Neural cell (in vitro differentiated cells): Measurements from ENCODE around the gene CYP4Z1. TPM values are rescaled to one million over a fixed set of nuclear protein-coding genes. Genes with fewer than 3 reads are reported as not detected.

ENCODE experiments used
- H2AFZ ChIP-seq: fragments of 200-600, 300-800 bp; sonication (generic), shearing (Covaris generic); 2 replicates; pipeline ENCODE4 v1.6.0; 2014; ENCODE audit warnings: low read depth, mild to moderate bottlenecking, antibody characterized with exemption, low read length, moderate library complexity
- H3F3A ChIP-seq: fragments of 200-600 bp; shearing (Covaris generic); 2 replicates; pipeline ENCODE4 v1.6.1; 2016; ENCODE audit warnings: mild to moderate bottlenecking, moderate library complexity, mixed read lengths, antibody characterized with exemption, low read length; ENCODE audit not compliant: insufficient read depth, poor library complexity, severe bottlenecking
- H3K27ac ChIP-seq: fragments of 200-600, 300-800 bp; sonication (generic), shearing (Covaris generic); 2 replicates; pipeline ENCODE4 v1.5.1; 2014; ENCODE audit warnings: mild to moderate bottlenecking, low read length, moderate library complexity
- H3K27me3 ChIP-seq: fragments of 300-800, 200-600 bp; sonication (generic), shearing (Covaris generic); 2 replicates; pipeline ENCODE4 v1.6.0; 2014; ENCODE audit warnings: mild to moderate bottlenecking, low read depth, low read length, moderate library complexity; ENCODE audit not compliant: insufficient read depth
- H3K36me3 ChIP-seq: fragments of 300-800, 200-600 bp; sonication (generic), shearing (Covaris generic); 2 replicates; pipeline ENCODE4 v1.5.1; 2014; ENCODE audit warnings: mild to moderate bottlenecking, antibody characterized with exemption, low read length, moderate library complexity; ENCODE audit not compliant: insufficient read depth
- H3K4me2 ChIP-seq: fragments of 300-800, 200-600 bp; sonication (generic), shearing (Covaris generic); 2 replicates; pipeline ENCODE4 v1.6.0; 2014; ENCODE audit warnings: mild to moderate bottlenecking, low read length
- H3K4me3 ChIP-seq: fragments of 300-800, 200-600 bp; sonication (generic), shearing (Covaris generic); 2 replicates; pipeline ENCODE4 v1.5.1; 2014; ENCODE audit warnings: mild to moderate bottlenecking, low read length, moderate library complexity
- H3K79me2 ChIP-seq: fragments of 200-600 bp; shearing (Covaris generic); replicated peaks from 2 replicates; pipeline ENCODE4 v1.6.0; 2014; ENCODE audit warnings: mild to moderate bottlenecking, low read length, moderate library complexity; ENCODE audit not compliant: insufficient read depth
- H3K9ac ChIP-seq: fragments of 300-800, 200-600 bp; sonication (generic), shearing (Covaris generic); 2 replicates; pipeline ENCODE4 v1.6.1; 2016; ENCODE audit warnings: mild to moderate bottlenecking, low read length, mixed read lengths
- H3K9me2 ChIP-seq: fragments of 200-600 bp; shearing (Covaris generic); 2 replicates; pipeline ENCODE4 v1.6.1; 2016; ENCODE audit warnings: mild to moderate bottlenecking, low read length, mixed read lengths; ENCODE audit not compliant: insufficient read depth
- H3K9me3 ChIP-seq: fragments of 200-600, 300-800 bp; sonication (generic), shearing (Covaris generic); 2 replicates; pipeline ENCODE4 v1.6.1; 2016; ENCODE audit warnings: mild to moderate bottlenecking, mixed run types, low read length, moderate library complexity, mixed read lengths
- H4K20me1 ChIP-seq: fragments of 200-600 bp; shearing (Covaris generic); 2 replicates; pipeline ENCODE4 v1.6.1; 2016; ENCODE audit warnings: mild to moderate bottlenecking, mixed run types; ENCODE audit not compliant: insufficient read depth
- CTCF ChIP-seq: fragments of 450-650 bp; IDR thresholded peaks from 2 replicates; pipeline ENCODE4 v1.5.1; 2014; ENCODE audit warnings: antibody characterized with exemption, mild to moderate bottlenecking, moderate library complexity; ENCODE audit not compliant: poor library complexity, severe bottlenecking
- EP300 ChIP-seq: fragments of 450-650 bp; conservative IDR thresholded peaks from 2 replicates; pipeline ENCODE4 v1.6.1; 2014; ENCODE audit warnings: antibody characterized with exemption, mild to moderate bottlenecking, moderate library complexity; ENCODE audit not compliant: poor library complexity, severe bottlenecking
- EZH2 ChIP-seq: fragments of 200-600, 300-800 bp; shearing (Covaris generic), sonication (generic); IDR thresholded peaks from 2 replicates; pipeline ENCODE4 v1.6.1; 2014; ENCODE audit warnings: antibody characterized with exemption, low read length, borderline replicate concordance, mild to moderate bottlenecking; ENCODE audit not compliant: insufficient read depth, poor library complexity, severe bottlenecking
- MXI1 ChIP-seq: fragments of 450-650 bp; conservative IDR thresholded peaks from 2 replicates; pipeline ENCODE4 v1.6.1; 2014; ENCODE audit warnings: antibody characterized with exemption, mild to moderate bottlenecking; ENCODE audit not compliant: poor library complexity, severe bottlenecking
- POLR2AphosphoS5 ChIP-seq: IDR thresholded peaks from 2 replicates; pipeline ENCODE4 v1.6.1; 2012
- RAD21 ChIP-seq: fragments of 450-650 bp; conservative IDR thresholded peaks from 2 replicates; pipeline ENCODE4 v1.6.1; 2014; ENCODE audit warnings: antibody characterized with exemption, mild to moderate bottlenecking, moderate library complexity
- REST ChIP-seq: IDR thresholded peaks from 2 replicates; pipeline ENCODE4 v1.6.1; 2012; ENCODE audit warnings: borderline replicate concordance
- SMC3 ChIP-seq: fragments of 450-650 bp; conservative IDR thresholded peaks from 2 replicates; pipeline ENCODE4 v1.6.1; 2014; ENCODE audit warnings: antibody characterized with exemption, mild to moderate bottlenecking, moderate library complexity; ENCODE audit not compliant: poor library complexity
- TAF1 ChIP-seq: IDR thresholded peaks from 2 replicates; pipeline ENCODE4 v1.6.1; 2012; ENCODE audit warnings: low read depth
- polyA plus RNA-seq: library from polyadenylated mRNA; depleted of rRNA; stranded (reverse); fragments of >200 nt; gene quantifications from 2 replicates; pipeline ENCODE4 v1.2.3, GENCODE V29; 2014

Gene CYP4Z1
- polyA plus RNA-seq, 1 donor from 2014 or later, result 0.51 TPM

DNA sequence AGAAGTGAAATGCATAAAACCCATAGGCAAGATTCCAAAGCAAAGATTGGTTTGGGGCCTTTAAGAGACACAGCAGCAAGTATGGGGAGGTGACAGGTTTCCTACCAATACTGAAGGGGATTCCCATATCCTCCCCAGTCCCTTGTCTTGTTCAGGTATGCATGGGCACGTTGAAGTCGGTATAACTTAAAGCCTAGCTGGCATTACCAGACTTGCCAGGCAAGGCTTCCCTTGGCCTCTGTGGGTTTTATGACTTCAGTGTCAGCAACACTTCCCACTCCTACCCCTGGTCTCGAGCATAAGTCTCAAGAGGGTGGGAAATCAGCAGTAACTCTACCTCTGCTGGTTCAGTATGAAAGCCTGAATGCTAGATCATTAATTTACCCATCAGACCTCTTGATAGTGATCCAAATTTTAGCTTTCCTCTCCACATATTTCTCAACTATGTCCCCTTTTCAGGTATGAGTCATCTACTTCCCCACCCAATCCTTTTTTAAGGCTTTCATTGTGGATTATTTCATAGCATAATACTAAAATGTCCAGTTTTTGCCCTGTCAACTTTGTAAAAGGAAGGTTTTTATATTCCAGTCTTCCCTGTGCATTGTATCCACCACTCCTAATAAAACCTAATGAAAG, 36.7 kb upstream of the CYP4Z1 start:
- H3F3A ChIP-seq, result no peaks in the 10 kb centered on the region
- H3K79me2 ChIP-seq, result no peaks in the 10 kb centered on the region
- no peak overlapping the region for H2AFZ ChIP-seq
- TF ChIP-seq RAD21 (no peak), MXI1 (no peak), EZH2 (no peak), EP300 (no peak), POLR2AphosphoS5 (no peak), TAF1 (no peak), SMC3 (no peak), CTCF (no peak), REST (no peak)
- no peak overlapping the region for H3K4me2 ChIP-seq
- H3K36me3 ChIP-seq, result no peaks in the 10 kb centered on the region
- H3K9ac ChIP-seq, result no peak overlapping the region
- no peaks in the 10 kb centered on the region for H3K9me3 ChIP-seq
- no peak overlapping the region for H3K4me3 ChIP-seq
- H3K27ac ChIP-seq, result no peak overlapping the region
- H3K27me3 ChIP-seq, result no peaks in the 10 kb centered on the region
- H4K20me1 ChIP-seq, result no peaks in the 10 kb centered on the region
- no peaks in the 10 kb centered on the region for H3K9me2 ChIP-seq

DNA sequence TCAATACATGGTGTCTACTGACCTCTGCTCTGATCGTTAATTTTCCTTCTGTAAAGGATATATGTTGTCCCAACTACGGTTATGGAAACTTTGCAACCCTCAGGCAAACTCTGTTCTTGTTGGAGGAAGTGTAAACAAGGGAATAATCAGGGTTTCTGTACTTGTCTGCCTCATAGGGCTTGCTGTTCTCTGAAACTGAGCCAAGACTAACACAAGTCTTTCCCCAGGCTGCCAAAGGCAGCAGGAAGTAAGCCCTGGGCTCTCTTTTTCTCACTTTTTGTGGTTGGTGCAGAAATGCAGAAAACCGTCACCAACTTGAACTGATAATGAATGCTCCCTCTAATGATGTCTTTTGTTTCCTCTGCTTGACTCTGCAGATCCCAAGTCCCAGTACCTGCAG, 36.0 kb upstream of the CYP4Z1 start:
- no peak overlapping the region for H3K4me2 ChIP-seq

More for the DNA sequence above, 36.0 kb upstream of the CYP4Z1 start:
- Histone ChIP-seq H3K36me3 (no peaks in the 10 kb centered on the region), H3K79me2 (no peaks in the 10 kb centered on the region), H2AFZ (no peak overlapping the region), H3K9ac (no peak overlapping the region), H3K9me3 (no peaks in the 10 kb centered on the region), H3K9me2 (no peaks in the 10 kb centered on the region), H4K20me1 (no peaks in the 10 kb centered on the region), H3F3A (no peaks in the 10 kb centered on the region), H3K4me3 (no peak overlapping the region), H3K27me3 (no peaks in the 10 kb centered on the region), H3K27ac (no peak overlapping the region)
- TF ChIP-seq RAD21, result no peak
- no peak for TF ChIP-seq POLR2AphosphoS5
- TF ChIP-seq EZH2, result no peak
- TF ChIP-seq TAF1, result no peak
- no peak for TF ChIP-seq MXI1
- no peak for TF ChIP-seq REST
